PC-3 (cell line): ENCODE results near the gene CDC42BPB. TPM values are rescaled to one million over a fixed set of nuclear protein-coding genes. Genes with fewer than 3 reads are reported as not detected.

Source experiments
- ATAC-seq: fragments of 200-7000 bp; cut with Tn5 transposase; 2 replicates; pipeline ENCODE4 v1.9.1; 2020; ENCODE audit warnings: mild to moderate bottlenecking, moderate library complexity
- BruUV-seq: library from RNA; stranded (reverse); fragments of 400-500 nt; replicated peaks from 2 replicates; lab custom pipeline; 2021; lab: Mats Ljungman, UMichigan
- CTCF ChIA-PET: fragments of 300-600 bp; sonication (Branson Sonifier 250); formaldehyde crosslinking; loops from one replicate; lab custom pipeline; 2022; ENCODE audit warnings: antibody characterized with exemption; lab: Charles Lee
- POLR2A ChIA-PET: fragments of 300-600 bp; sonication (Branson Sonifier 250); formaldehyde crosslinking; loops from one replicate; lab custom pipeline; 2022; ENCODE audit warnings: antibody characterized with exemption; ENCODE audit not compliant: unreplicated experiment; lab: Charles Lee
- DNase-seq: peaks from one replicate; pipeline ENCODE4 v3.0.0-alpha.2; 2015
- H2AFZ ChIP-seq: fragments of 300-600 bp; sonication (generic); 2 replicates; pipeline ENCODE4 v1.6.0; 2016; ENCODE audit warnings: antibody characterized with exemption, low read length
- H3F3A ChIP-seq: fragments of 300-600 bp; sonication (generic); one replicate; pipeline ENCODE4 v1.6.0; 2017; ENCODE audit warnings: antibody characterized with exemption, low read length, control low read depth, mild to moderate bottlenecking; ENCODE audit not compliant: unreplicated experiment
- H3K27ac ChIP-seq: fragments of 300-600 bp; sonication (generic); 2 replicates; pipeline ENCODE4 v1.5.1; 2016; ENCODE audit warnings: mild to moderate bottlenecking, low read length
- H3K27me3 ChIP-seq: fragments of 300-600 bp; sonication (generic); 2 replicates; pipeline ENCODE4 v1.6.1; 2016; ENCODE audit warnings: low read length, mixed read lengths
- H3K36me3 ChIP-seq: fragments of 300-600 bp; sonication (generic); 2 replicates; pipeline ENCODE4 v1.6.1; 2016; ENCODE audit warnings: low read depth, mixed run types, low read length, mixed read lengths
- H3K4me1 ChIP-seq: fragments of 300-600 bp; sonication (generic); 2 replicates; pipeline ENCODE4 v1.5.1; 2016; ENCODE audit warnings: low read length; ENCODE audit not compliant: insufficient read depth
- H3K4me2 ChIP-seq: fragments of 300-600 bp; sonication (generic); 2 replicates; pipeline ENCODE4 v1.6.0; 2016; ENCODE audit warnings: low read length
- H3K4me3 ChIP-seq: fragments of 300-600 bp; sonication (generic); 2 replicates; pipeline ENCODE4 v1.5.1; 2016; ENCODE audit warnings: mild to moderate bottlenecking, low read length, mixed read lengths
- H3K79me2 ChIP-seq: fragments of 300-600 bp; sonication (generic); 2 replicates; pipeline ENCODE4 v1.6.1; 2017; ENCODE audit warnings: low read length, mixed read lengths
- H3K9ac ChIP-seq: fragments of 300-600 bp; sonication (generic); 2 replicates; pipeline ENCODE4 v1.6.0; 2016; ENCODE audit warnings: mild to moderate bottlenecking, low read length
- H3K9me2 ChIP-seq: fragments of 300-600 bp; sonication (generic); replicated peaks from 2 replicates; pipeline ENCODE4 v1.6.1; 2016; ENCODE audit warnings: mixed run types, low read length, mixed read lengths
- H3K9me3 ChIP-seq: fragments of 300-600 bp; sonication (generic); 2 replicates; pipeline ENCODE4 v1.6.1; 2016; ENCODE audit warnings: low read length, mixed read lengths
- H4K20me1 ChIP-seq: fragments of 300-600 bp; sonication (generic); 2 replicates; pipeline ENCODE4 v1.6.1; 2016; ENCODE audit warnings: low read length, mixed read lengths
- CTCF ChIP-seq: fragments of 300-600 bp; sonication (generic); conservative IDR thresholded peaks from 2 replicates; pipeline ENCODE4 v1.5.1; 2017; ENCODE audit warnings: antibody characterized with exemption, low read depth, mild to moderate bottlenecking, low read length
- EZH2 ChIP-seq: fragments of 300-600 bp; sonication (generic); IDR thresholded peaks from one replicate; pipeline ENCODE4 v1.6.1; 2017; ENCODE audit warnings: antibody characterized with exemption, mild to moderate bottlenecking, low read length; ENCODE audit not compliant: unreplicated experiment
- EZH2phosphoT487 ChIP-seq: fragments of 300-600 bp; sonication (generic); IDR thresholded peaks from 2 replicates; pipeline ENCODE4 v1.6.1; 2018; ENCODE audit warnings: mild to moderate bottlenecking, antibody characterized with exemption, low read length, borderline replicate concordance
- intact Hi-C: fragments of 100-400 bp; cut with micrococcal nuclease; formaldehyde crosslinking; loops from 2 replicates; pipeline ENCODE4 v1.9.0; 2023
- total RNA-seq: library from RNA; depleted of rRNA; stranded (reverse); fragments of >200 nt; gene quantifications from 2 replicates; pipeline ENCODE4 v1.2.3, GENCODE V29; 2014

CDC42BPB gene
- total RNA-seq, 1 experiment from 2014 or later, result 73.0 TPM

GRCh38 chr14:102903889-102904512 lies 153.3 kb downstream of the CDC42BPB start:
- Histone ChIP-seq H3K36me3 (peaks cover 2% of the 10 kb centered on the region; the same call in 1 of the 2 replicates), H3K4me2 (no peak overlapping the region), H3K79me2 (no peaks in the 10 kb centered on the region), H3K9me3 (no peaks in the 10 kb centered on the region), H3F3A (no peaks in the 10 kb centered on the region), H3K4me1 (no peaks in the 10 kb centered on the region), H4K20me1 (no peaks in the 10 kb centered on the region), H3K4me3 (no peak overlapping the region), H3K9ac (no peak overlapping the region), H3K27ac (no peak overlapping the region), H3K27me3 (no peaks in the 10 kb centered on the region), H3K9me2 (no peaks in the 10 kb centered on the region), H2AFZ (no peak overlapping the region)
- no TSS peak for BruUV-seq
- POLR2A ChIA-PET, result no interaction called here
- intact Hi-C loops, result no loop called here
- CTCF ChIA-PET, result no interaction called here
- DNase-seq (no peak), ATAC-seq (no peak)
- TF ChIP-seq CTCF, result no peak
- no peak for TF ChIP-seq EZH2
- no peak for TF ChIP-seq EZH2phosphoT487

- H3K9me2 ChIP-seq, result no peaks in the 10 kb centered on the region
- H3K4me2 ChIP-seq, result no peak overlapping the region
- H3K36me3 ChIP-seq, result peaks cover 2% of the 10 kb centered on the region; the same call in 1 of the 2 replicates
- H3K27ac ChIP-seq, result no peak overlapping the region
- H3K27me3 ChIP-seq, result no peaks in the 10 kb centered on the region
- CTCF ChIA-PET, result no interaction called here
- H3K4me3 ChIP-seq, result no peak overlapping the region
- H4K20me1 ChIP-seq, result no peaks in the 10 kb centered on the region
- TF ChIP-seq CTCF (no peak), EZH2 (no peak), EZH2phosphoT487 (no peak)
- no peak overlapping the region for H3K9ac ChIP-seq
- ATAC-seq, result no peak
- H3K79me2 ChIP-seq, result no peaks in the 10 kb centered on the region
- no peak overlapping the region for H2AFZ ChIP-seq
- no peaks in the 10 kb centered on the region for H3F3A ChIP-seq
- BruUV-seq, result no TSS peak
- intact Hi-C loops, result no loop called here
- POLR2A ChIA-PET, result no interaction called here
- no peaks in the 10 kb centered on the region for H3K9me3 ChIP-seq
- DNase-seq, result no peak
- no peaks in the 10 kb centered on the region for H3K4me1 ChIP-seq
These were observed 154.0 kb downstream of the CDC42BPB start for GRCh38 chr14:102903248-102903888.

GRCh38 chr14:102902523-102903247 lies 154.7 kb downstream of the CDC42BPB start:
- Histone ChIP-seq H3K36me3 (peaks cover 2% of the 10 kb centered on the region; the same call in 1 of the 2 replicates), H3K4me2 (no peak overlapping the region), H3F3A (no peaks in the 10 kb centered on the region), H4K20me1 (no peaks in the 10 kb centered on the region), H2AFZ (no peak overlapping the region), H3K4me3 (no peak overlapping the region), H3K4me1 (no peaks in the 10 kb centered on the region), H3K27me3 (no peaks in the 10 kb centered on the region), H3K9ac (no peak overlapping the region), H3K9me3 (no peaks in the 10 kb centered on the region), H3K79me2 (no peaks in the 10 kb centered on the region), H3K9me2 (no peaks in the 10 kb centered on the region), H3K27ac (no peak overlapping the region)
- DNase-seq, result no peak
- no peak for TF ChIP-seq EZH2
- no peak for TF ChIP-seq CTCF
- TF ChIP-seq EZH2phosphoT487, result no peak
- BruUV-seq, result no TSS peak
- ChIA-PET POLR2A (no interaction called here), CTCF (no interaction called here)
- ATAC-seq, result no peak
- intact Hi-C loops, result no loop called here
